HG02759 (cell line): ENCODE results near the gene HK3.

Experiments used
- ATAC-seq: cut with Tn5 transposase; IDR thresholded peaks from one replicate; pipeline ENCODE4 v1.9.1; 2021; ENCODE audit warnings: mild to moderate bottlenecking, moderate library complexity; ENCODE audit not compliant: unreplicated experiment

HK3 gene

GRCh38 chr5:176902102-176902814 is 3.1 kb upstream of the HK3 start:
- ATAC-seq = no peak

GRCh38 chr5:176901260-176902101 is 2.3 kb upstream of the HK3 start:
- ATAC-seq = peak; percentile 65

GRCh38 chr5:176900780-176901204 is 1.6 kb upstream of the HK3 start:
- no peak for ATAC-seq

- no peak for ATAC-seq
These were observed 1.0 kb upstream of the HK3 start for GRCh38 chr5:176899946-176900779.

- no peak for ATAC-seq
These were observed 1.9 kb downstream of the HK3 start for GRCh38 chr5:176897263-176897662.

- ATAC-seq = no peak
These were observed 3.3 kb downstream of the HK3 start for GRCh38 chr5:176895831-176896230.

- no peak for ATAC-seq
These were observed 4.8 kb downstream of the HK3 start for GRCh38 chr5:176894298-176894697.

- ATAC-seq = no peak
These were observed 6.5 kb downstream of the HK3 start for GRCh38 chr5:176892663-176893062.

- no peak for ATAC-seq
These were observed 7.7 kb downstream of the HK3 start for GRCh38 chr5:176891331-176891958.

- ATAC-seq = no peak
These were observed 8.5 kb downstream of the HK3 start for GRCh38 chr5:176890455-176891330.

GRCh38 chr5:176889321-176890280 is 9.5 kb downstream of the HK3 start:
- ATAC-seq = no peak

GRCh38 chr5:176888865-176889165 is 10.3 kb downstream of the HK3 start:
- ATAC-seq = no peak

GRCh38 chr5:176888016-176888864 is 10.9 kb downstream of the HK3 start:
- ATAC-seq = no peak

GRCh38 chr5:176887252-176887849 is 11.8 kb downstream of the HK3 start:
- no peak for ATAC-seq

- ATAC-seq = no peak
These were observed 12.6 kb downstream of the HK3 start for GRCh38 chr5:176886336-176887251.

- ATAC-seq = no peak
These were observed 14.6 kb downstream of the HK3 start for GRCh38 chr5:176884571-176884890.
